Stimulated activated CD8-positive, alpha-beta memory T cell treated with anti-CD3 and anti-CD28 coated beads, Interleukin-15, amount 100 ng/mL, for 1 hour (primary cell): ENCODE results near the gene PCDHGA9.
"Not testable (repeated sequence)": the region's sequence is repeated elsewhere in the genome, so short reads cannot be mapped to it uniquely, and the experiment has no call there.

Experiments used
- DNase-seq: peaks from one replicate; pipeline ENCODE4 v3.0.0-alpha.2; 2020; ENCODE audit warnings: low read depth

The PCDHGA9 gene

GRCh38 chr5:141414548-141415274 is 12.1 kb downstream of the PCDHGA9 start:
- DNase-seq: not testable (repeated sequence)

- not testable (repeated sequence) for DNase-seq
Measured at GRCh38 chr5:141415275-141415618, 12.7 kb downstream of the PCDHGA9 start.

- not testable (repeated sequence) for DNase-seq
Measured at GRCh38 chr5:141417494-141418172, 15.1 kb downstream of the PCDHGA9 start, which contains the start of gene PCDHGB7. PCDHGB7 (plus strand) TSS chr5:141417677; CDS start chr5:141417860, 183 bp downstream.

- DNase-seq: no peak
Measured at GRCh38 chr5:141419074-141419880, 16.7 kb downstream of the PCDHGA9 start.

- no peak for DNase-seq
Measured at GRCh38 chr5:141420855-141421488, 18.4 kb downstream of the PCDHGA9 start, which contains the start of gene PCDHGA11. PCDHGA11 (plus strand) TSS chr5:141421051; CDS start chr5:141421228, 177 bp downstream.

- DNase-seq: no peak
Measured at GRCh38 chr5:141421489-141421855, 18.9 kb downstream of the PCDHGA9 start.

- no peak for DNase-seq
Measured at GRCh38 chr5:141422742-141423291, 20.2 kb downstream of the PCDHGA9 start.

GRCh38 chr5:141427783-141428426 is 25.3 kb downstream of the PCDHGA9 start:
- no peak for DNase-seq

GRCh38 chr5:141430332-141431113 is 27.9 kb downstream of the PCDHGA9 start, which contains the start of gene PCDHGA12:
PCDHGA12 (plus strand) TSS chr5:141430507; CDS start chr5:141430760, 253 bp downstream.
- no peak for DNase-seq

GRCh38 chr5:141431286-141431685 is 28.7 kb downstream of the PCDHGA9 start:
- DNase-seq: no peak

GRCh38 chr5:141432308-141432707 is 29.7 kb downstream of the PCDHGA9 start:
- not testable (repeated sequence) for DNase-seq

- not testable (repeated sequence) for DNase-seq
Measured at GRCh38 chr5:141432726-141433125, 30.1 kb downstream of the PCDHGA9 start.

GRCh38 chr5:141434006-141434405 is 31.4 kb downstream of the PCDHGA9 start:
- no peak for DNase-seq

GRCh38 chr5:141437221-141437620 is 34.6 kb downstream of the PCDHGA9 start:
- no peak for DNase-seq

- no peak for DNase-seq
Measured at GRCh38 chr5:141439411-141440141, 37.0 kb downstream of the PCDHGA9 start.

GRCh38 chr5:141440341-141440740 is 37.8 kb downstream of the PCDHGA9 start:
- DNase-seq: no peak

- DNase-seq: no peak
Measured at GRCh38 chr5:141441571-141442170, 39.1 kb downstream of the PCDHGA9 start.
